Stimulated activated CD4-positive, alpha-beta T cell treated with anti-CD3 and anti-CD28 coated beads, Interleukin-1b, Interleukin-23, amount 100 ng/mL, for 48 hours (primary cell): ENCODE measurements around the gene CANX.

Experiments
- DNase-seq: peaks from one replicate; pipeline ENCODE4 v3.0.0-alpha.2; 2020

The CANX gene

GRCh38 chr5:179779826-179780225 lies 81.1 kb downstream of the CANX start:
- no peak for DNase-seq

GRCh38 chr5:179780362-179780761 lies 81.6 kb downstream of the CANX start:
- DNase-seq = no peak
